BJ (cell line): ENCODE data around the gene DCD. TPM values are rescaled to one million over a fixed set of nuclear protein-coding genes. Genes with fewer than 3 reads are reported as not detected.

Source experiments
- CTCF ChIA-PET: fragments of 350-600 bp; formaldehyde crosslinking; extraction: SDS; loops from one replicate; lab custom pipeline; 2021; ENCODE audit warnings: antibody characterized with exemption, inconsistent platforms; lab: Yijun Ruan, JAX
- POLR2A ChIA-PET: fragments of 300-600 bp; sonication (Branson Sonifier 250); formaldehyde crosslinking; extraction: SDS; loops from one replicate; lab custom pipeline; 2021; ENCODE audit warnings: antibody characterized with exemption; lab: Charles Lee
- DNase-seq: peaks from one replicate; pipeline ENCODE4 v3.0.0-alpha.2; 2011; ENCODE audit warnings: low read depth
- H3K27me3 ChIP-seq: 2 replicates; pipeline ENCODE4 v1.6.0; 2011; ENCODE audit warnings: low read length; ENCODE audit not compliant: control insufficient read depth, insufficient read depth
- H3K36me3 ChIP-seq: 2 replicates; pipeline ENCODE4 v1.5.1; 2011; ENCODE audit warnings: low read length; ENCODE audit not compliant: control insufficient read depth, insufficient read depth
- H3K4me3 ChIP-seq: 2 replicates; pipeline ENCODE4 v1.5.1; 2011; ENCODE audit warnings: low read depth, mild to moderate bottlenecking, control low read depth, low read length
- CTCF ChIP-seq: IDR thresholded peaks from 2 replicates; pipeline ENCODE4 v1.5.1; 2011; ENCODE audit warnings: low read depth, mild to moderate bottlenecking, control low read depth, inconsistent platforms, low read length, moderate library complexity; ENCODE audit not compliant: insufficient read depth
- polyA plus RNA-seq: library from polyadenylated mRNA; depleted of rRNA; stranded (reverse); fragments of >200 nt; gene quantifications from 2 replicates; pipeline ENCODE4 v1.2.3, GENCODE V29; 2011

Gene DCD
- polyA plus RNA-seq, 1 experiment, result not detected

- no peaks in the 10 kb centered on the region for H3K36me3 ChIP-seq
- DNase-seq, result no peak
- no peaks in the 10 kb centered on the region; the same call in 1 of the 2 replicates for H3K27me3 ChIP-seq
- no peak for TF ChIP-seq CTCF
- ChIA-PET CTCF (no interaction called here), POLR2A (no interaction called here)
- no peak overlapping the region for H3K4me3 ChIP-seq
Observed at GRCh38 chr12:54629925-54630324, 18.2 kb downstream of the DCD start.

- H3K36me3 ChIP-seq, result no peaks in the 10 kb centered on the region
- CTCF ChIA-PET, result no interaction called here
- POLR2A ChIA-PET, result no interaction called here
- DNase-seq, result no peak
- H3K4me3 ChIP-seq, result no peak overlapping the region
- H3K27me3 ChIP-seq, result no peaks in the 10 kb centered on the region; the same call in 1 of the 2 replicates
- TF ChIP-seq CTCF, result no peak
Observed at GRCh38 chr12:54628186-54628846, 19.8 kb downstream of the DCD start.

GRCh38 chr12:54627304-54627703 lies 20.9 kb downstream of the DCD start:
- Histone ChIP-seq H3K36me3 (no peaks in the 10 kb centered on the region), H3K27me3 (0 out of 2 replicates have a peak, but pooled peaks cover 1% of the 10 kb centered on the region), H3K4me3 (no peak overlapping the region)
- ChIA-PET POLR2A (no interaction called here), CTCF (no interaction called here)
- DNase-seq, result no peak
- TF ChIP-seq CTCF, result no peak

- H3K36me3 ChIP-seq, result no peaks in the 10 kb centered on the region
- 0 out of 2 replicates have a peak, but pooled peaks cover 1% of the 10 kb centered on the region for H3K27me3 ChIP-seq
- no peak overlapping the region for H3K4me3 ChIP-seq
- TF ChIP-seq CTCF, result no peak
- CTCF ChIA-PET, result no interaction called here
- POLR2A ChIA-PET, result no interaction called here
- no peak for DNase-seq
Observed at GRCh38 chr12:54625598-54625997, 22.6 kb downstream of the DCD start.

- CTCF ChIA-PET, result interaction anchor here (0.7 kb wide), 1 partner anchor 35 kb away, joined by 3 read pairs; no protein-coding TSS in a partner anchor
- POLR2A ChIA-PET, result no interaction called here
- 0 out of 2 replicates have a peak, but pooled peaks cover 1% of the 10 kb centered on the region for H3K27me3 ChIP-seq
- DNase-seq, result no peak
- no peaks in the 10 kb centered on the region for H3K36me3 ChIP-seq
- no peak overlapping the region for H3K4me3 ChIP-seq
- no peak for TF ChIP-seq CTCF
Observed at GRCh38 chr12:54624315-54625279, 23.6 kb downstream of the DCD start.
